GM18867 (cell line): ENCODE data around the gene PRKAR2B.
"Not testable (repeated sequence)": the region's sequence is repeated elsewhere in the genome, so short reads cannot be mapped to it uniquely, and the experiment has no call there.

Experiments used
- ATAC-seq: cut with Tn5 transposase; IDR thresholded peaks from one replicate; pipeline ENCODE4 v1.9.1; 2021; ENCODE audit warnings: mild to moderate bottlenecking, moderate library complexity; ENCODE audit not compliant: unreplicated experiment

The PRKAR2B gene

DNA sequence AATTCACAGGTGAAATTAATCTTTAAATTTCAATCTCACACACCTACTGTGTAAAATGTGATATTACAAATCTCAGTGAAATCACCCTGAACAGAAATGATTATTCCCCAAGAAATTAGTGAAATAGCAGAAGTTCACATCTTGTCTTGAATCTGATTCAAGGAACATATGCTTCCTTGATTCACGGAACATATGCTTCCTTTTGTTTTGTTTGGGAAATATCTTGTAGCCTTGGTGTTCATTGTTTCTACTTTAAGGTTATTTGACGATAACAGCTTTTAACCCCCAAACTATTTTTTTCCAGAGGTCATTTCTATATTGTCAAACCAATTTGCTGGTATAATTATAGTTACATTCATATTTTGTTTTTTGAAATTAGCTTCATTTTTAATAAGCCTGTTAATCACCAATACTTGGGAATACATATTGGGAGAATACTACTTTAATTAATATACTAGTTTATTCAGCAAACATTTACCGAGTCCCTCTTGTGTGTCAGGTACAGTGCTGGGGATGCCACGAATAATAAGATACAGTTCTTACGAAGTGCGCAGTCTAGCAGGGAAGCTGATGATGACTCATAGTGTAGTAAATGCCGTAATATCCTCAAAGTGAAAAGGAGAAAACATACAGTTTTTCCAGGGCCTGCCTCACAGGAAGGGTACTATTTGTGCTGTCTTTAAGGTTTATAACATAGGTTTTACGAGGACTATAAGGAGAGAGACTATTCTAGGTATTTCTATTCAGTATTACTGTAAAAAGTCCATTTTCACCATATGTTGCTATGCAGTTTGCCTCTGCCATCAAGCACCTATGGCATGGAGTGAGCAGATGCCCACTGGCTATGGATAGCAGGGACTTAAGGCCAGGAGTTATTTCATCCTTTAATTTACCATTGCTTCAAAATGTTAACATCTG, 32.5 kb downstream of the PRKAR2B start:
- no peak for ATAC-seq

DNA sequence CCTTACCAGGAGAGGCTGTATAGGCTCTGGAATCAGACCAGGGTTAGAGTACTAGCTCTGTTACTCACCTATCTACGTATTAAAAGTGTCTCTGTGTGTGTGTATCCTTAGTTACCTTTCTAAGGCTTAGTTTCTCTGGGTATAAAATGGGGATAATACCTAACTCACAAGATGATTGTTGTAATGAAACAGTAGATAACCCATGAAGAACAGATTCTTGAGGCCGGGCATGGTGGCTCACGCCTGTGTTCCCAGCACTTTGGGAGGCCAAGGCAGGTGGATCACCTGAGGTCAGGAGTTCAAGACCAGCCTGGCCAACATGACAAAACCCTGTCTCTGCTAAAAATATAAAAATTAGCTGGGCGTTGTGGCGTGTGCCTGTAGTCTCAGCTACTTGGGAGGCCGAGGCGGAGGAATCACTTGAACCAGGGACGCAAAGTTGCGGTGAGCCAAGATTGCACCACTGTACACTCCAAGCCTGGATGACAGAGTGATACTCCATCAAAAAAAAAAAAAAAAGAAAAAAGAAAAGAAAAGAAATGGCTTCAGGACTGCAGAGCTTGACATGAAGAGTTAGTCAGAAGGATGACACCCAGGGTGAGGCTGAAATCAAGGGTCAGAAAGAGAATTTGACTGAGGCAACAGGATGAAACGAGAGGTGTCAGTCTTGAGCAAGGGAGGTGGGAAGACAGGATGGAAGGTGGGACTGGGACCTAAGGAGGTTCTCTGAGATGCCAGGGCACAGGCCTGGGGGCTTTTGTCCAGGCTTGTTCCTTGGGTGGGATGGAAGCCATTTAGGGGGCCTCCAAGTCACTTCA, 33.4 kb downstream of the PRKAR2B start:
- no peak for ATAC-seq

DNA sequence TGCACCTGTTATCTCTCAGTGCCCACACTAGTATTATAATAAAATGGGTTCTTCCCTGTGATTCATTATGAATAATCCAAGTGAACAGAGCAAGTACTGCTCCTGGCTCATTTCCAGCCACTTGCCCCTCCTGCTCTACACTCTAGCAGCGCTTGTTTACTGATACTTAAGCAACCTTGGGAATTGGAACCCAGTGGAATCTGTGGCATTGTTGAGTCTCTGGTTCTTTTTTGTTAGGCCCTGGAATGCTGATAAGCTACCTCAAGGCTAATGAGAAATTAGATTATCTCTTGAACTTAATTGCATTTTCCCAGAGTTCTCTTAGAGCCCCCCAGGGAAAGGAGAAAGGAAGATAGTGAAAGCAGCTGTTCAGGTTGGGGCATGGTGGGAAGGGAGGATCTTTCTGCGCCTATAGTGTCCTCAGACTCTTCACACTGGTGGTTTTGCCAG, 34.0 kb downstream of the PRKAR2B start:
- no peak for ATAC-seq

GRCh38 chr7:107079212-107079940, 34.9 kb downstream of the PRKAR2B start:
- ATAC-seq: no peak

GRCh38 chr7:107080099-107080505, 35.6 kb downstream of the PRKAR2B start:
- no peak for ATAC-seq

DNA sequence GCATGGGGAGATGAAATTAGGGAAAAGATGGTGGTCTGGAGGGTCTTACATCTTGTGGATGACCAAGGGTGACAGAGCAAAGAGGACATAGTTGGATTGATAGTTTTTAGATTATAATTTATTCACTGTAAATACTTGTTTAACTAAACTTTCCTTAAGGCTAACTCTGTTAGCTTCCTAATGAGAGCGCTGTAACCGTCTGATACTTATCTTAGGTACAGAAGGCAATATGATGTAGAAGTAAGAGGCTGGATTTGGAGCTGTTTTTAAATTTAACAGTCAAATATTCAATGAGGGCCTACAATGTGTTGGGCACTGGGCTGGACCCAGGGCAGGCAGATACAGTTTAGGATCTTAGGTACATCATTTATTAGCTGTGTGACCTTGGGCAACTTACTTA, 36.0 kb downstream of the PRKAR2B start:
- ATAC-seq: no peak

- no peak for ATAC-seq
These were observed 40.7 kb downstream of the PRKAR2B start for GRCh38 chr7:107085180-107085579.

GRCh38 chr7:107089627-107090026, 45.1 kb downstream of the PRKAR2B start:
- ATAC-seq: no peak

- no peak for ATAC-seq
These were observed 46.0 kb downstream of the PRKAR2B start for GRCh38 chr7:107090457-107090856.

- ATAC-seq: no peak
These were observed 46.8 kb downstream of the PRKAR2B start for GRCh38 chr7:107091306-107091705.

GRCh38 chr7:107093671-107094070, 49.2 kb downstream of the PRKAR2B start:
- ATAC-seq: not testable (repeated sequence)

DNA sequence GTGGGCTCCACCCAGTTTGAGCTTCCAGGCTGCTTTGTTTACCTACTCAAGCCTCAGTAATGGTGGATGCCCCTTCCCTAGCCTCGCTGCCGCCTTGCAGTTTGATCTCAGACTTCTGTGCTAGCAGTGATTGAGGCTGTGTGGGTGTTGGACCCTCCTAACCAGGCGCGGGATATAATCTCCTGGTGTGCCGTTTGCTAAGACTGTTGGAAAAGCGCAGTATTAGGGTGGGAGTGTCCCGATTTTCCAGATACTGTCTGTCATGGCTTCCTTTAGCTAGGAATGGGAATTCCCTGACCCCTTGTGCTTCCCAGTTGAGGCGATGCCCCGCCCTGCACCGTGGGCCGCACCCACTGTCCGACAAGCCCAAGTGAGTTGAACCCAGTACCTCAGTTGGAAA, 54.6 kb downstream of the PRKAR2B start:
- not testable (repeated sequence) for ATAC-seq

- ATAC-seq: no peak
These were observed 56.3 kb downstream of the PRKAR2B start for GRCh38 chr7:107100824-107101223.

- peak; percentile 62 for ATAC-seq
These were observed 58.9 kb downstream of the PRKAR2B start for GRCh38 chr7:107103369-107103768.

- no peak for ATAC-seq
These were observed 60.3 kb downstream of the PRKAR2B start for GRCh38 chr7:107104801-107105200.

- no peak for ATAC-seq
These were observed 61.2 kb downstream of the PRKAR2B start for GRCh38 chr7:107105591-107106245.

DNA sequence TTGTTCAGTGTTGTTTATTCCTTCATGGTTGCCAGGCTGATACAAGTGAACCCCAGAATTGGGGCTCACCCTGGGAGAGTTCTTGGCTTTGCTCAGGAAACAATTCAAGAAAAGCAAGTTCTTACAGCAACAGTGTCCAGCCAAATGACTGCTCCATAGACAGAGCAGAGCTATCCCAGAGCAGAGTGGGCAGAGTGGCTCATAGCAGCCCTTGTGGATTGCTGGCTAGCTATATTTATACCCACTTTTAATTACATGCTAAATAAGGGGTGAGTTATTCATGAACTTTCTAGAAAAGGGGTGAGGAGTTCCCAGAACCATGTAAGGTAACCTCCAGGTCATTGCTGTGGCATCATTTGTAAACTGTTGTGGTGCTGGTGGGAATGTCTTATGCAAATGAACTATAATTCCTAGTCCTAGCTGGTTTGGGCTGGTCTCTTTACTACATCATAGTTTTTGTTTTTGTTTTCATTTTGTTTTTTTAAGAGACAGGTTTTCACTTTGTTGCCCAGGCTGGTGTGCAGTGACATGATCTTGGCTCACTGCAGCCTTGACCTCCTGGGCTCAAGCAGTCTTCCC, 64.4 kb downstream of the PRKAR2B start:
- ATAC-seq: no peak

DNA sequence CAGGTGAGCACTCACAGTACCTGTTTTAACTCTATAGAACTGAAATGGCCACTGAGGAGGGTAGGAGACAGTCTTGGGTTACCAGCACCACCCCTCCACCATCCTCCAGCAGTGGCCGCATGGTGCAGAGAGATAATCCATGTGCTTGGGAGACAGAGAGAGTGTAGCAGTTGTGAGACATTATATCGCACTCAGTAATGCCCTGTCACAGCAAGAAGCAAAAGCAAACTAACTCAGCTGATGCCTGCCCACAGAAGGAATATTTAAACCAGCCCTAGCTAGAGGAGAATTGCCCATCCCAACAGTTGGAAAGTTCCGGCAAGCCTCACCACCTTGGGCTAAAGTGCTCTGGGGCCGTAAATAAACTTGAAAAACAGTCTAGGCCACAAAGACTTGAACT, 65.5 kb downstream of the PRKAR2B start:
- ATAC-seq: no peak

- no peak for ATAC-seq
These were observed 66.7 kb downstream of the PRKAR2B start for GRCh38 chr7:107111196-107111595.

DNA sequence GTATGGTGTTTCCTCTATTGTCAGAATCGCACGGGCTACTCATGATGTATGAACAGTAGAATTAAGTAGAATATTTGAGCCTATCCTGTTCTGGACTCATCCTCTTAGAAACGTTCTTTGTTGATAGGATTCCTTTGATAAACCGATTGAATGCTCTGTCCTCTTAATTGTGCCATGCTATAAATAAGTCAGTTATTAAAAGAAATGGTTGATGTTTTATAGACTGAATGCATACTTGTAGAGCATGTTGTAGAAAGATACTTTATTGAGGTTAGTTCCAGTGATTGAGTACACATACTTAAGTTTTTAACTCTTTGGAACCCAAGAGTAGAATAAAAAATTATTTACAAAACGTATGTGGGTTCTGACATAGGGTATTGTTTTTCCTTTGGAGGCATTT, 69.4 kb downstream of the PRKAR2B start:
- ATAC-seq: no peak
